ENCODE measurements around the gene GFI1.

The GFI1 gene

GRCh38 chr1:92502247-92502646 is 15.5 kb upstream of the GFI1 start:
- no peaks in the 10 kb centered on the region for H3K9me2 ChIP-seq (replicated peaks; ENCODE audit: insufficient read depth, low read length)
- no peaks in the 10 kb centered on the region for H3K79me2 ChIP-seq (ENCODE audit: insufficient read depth, low read length)
- H3K4me2 ChIP-seq (ENCODE audit: low read depth, low read length, poor library complexity, severe bottlenecking) = no peak overlapping the region
- H3K9ac ChIP-seq (ENCODE audit: low read length) = no peak overlapping the region
- H3K27ac ChIP-seq (ENCODE audit: low read depth, low read length) = no peak overlapping the region
- no peaks in the 10 kb centered on the region for H3K9me3 ChIP-seq (ENCODE audit: insufficient read depth, low read length)
- TF ChIP-seq EZH2phosphoT487 (conservative IDR thresholded peaks at IDR 0.05; ENCODE audit: low read length) (no peak), CTCF (IDR thresholded peaks at IDR 0.05; ENCODE audit: insufficient read depth, low read length, poor library complexity, severe bottlenecking) (no peak)
- H3K36me3 ChIP-seq (ENCODE audit: low read length) = no peaks in the 10 kb centered on the region
- no peaks in the 10 kb centered on the region for H3K27me3 ChIP-seq (ENCODE audit: low read length)
- H4K20me1 ChIP-seq (ENCODE audit: low read depth, low read length) = no peaks in the 10 kb centered on the region
- no peak overlapping the region for H2AFZ ChIP-seq (ENCODE audit: low read depth, low read length, severe bottlenecking)
- H3K4me3 ChIP-seq (ENCODE audit: insufficient read depth, low read length, poor library complexity, severe bottlenecking) = no peak overlapping the region
- no peaks in the 10 kb centered on the region for H3F3A ChIP-seq (ENCODE audit: insufficient read depth)

- Histone ChIP-seq H3K79me2 (ENCODE audit: insufficient read depth, low read length) (no peaks in the 10 kb centered on the region), H3K36me3 (ENCODE audit: low read length) (no peaks in the 10 kb centered on the region), H3K9ac (ENCODE audit: low read length) (no peak overlapping the region), H3K27ac (ENCODE audit: low read depth, low read length) (no peak overlapping the region), H3K9me2 (replicated peaks; ENCODE audit: insufficient read depth, low read length) (no peaks in the 10 kb centered on the region), H3K4me2 (ENCODE audit: low read depth, low read length, poor library complexity, severe bottlenecking) (no peak overlapping the region), H3F3A (ENCODE audit: insufficient read depth) (no peaks in the 10 kb centered on the region), H3K4me3 (ENCODE audit: insufficient read depth, low read length, poor library complexity, severe bottlenecking) (no peak overlapping the region), H2AFZ (ENCODE audit: low read depth, low read length, severe bottlenecking) (no peak overlapping the region), H4K20me1 (ENCODE audit: low read depth, low read length) (no peaks in the 10 kb centered on the region), H3K27me3 (ENCODE audit: low read length) (no peaks in the 10 kb centered on the region), H3K9me3 (ENCODE audit: insufficient read depth, low read length) (no peaks in the 10 kb centered on the region)
- TF ChIP-seq EZH2phosphoT487 (conservative IDR thresholded peaks at IDR 0.05; ENCODE audit: low read length) = no peak
- no peak for TF ChIP-seq CTCF (IDR thresholded peaks at IDR 0.05; ENCODE audit: insufficient read depth, low read length, poor library complexity, severe bottlenecking)
Measured at GRCh38 chr1:92500552-92500951, 13.8 kb upstream of the GFI1 start.

- H3K4me2 ChIP-seq (ENCODE audit: low read depth, low read length, poor library complexity, severe bottlenecking) = no peak overlapping the region
- H3K9me3 ChIP-seq (ENCODE audit: insufficient read depth, low read length) = no peaks in the 10 kb centered on the region
- H3K79me2 ChIP-seq (ENCODE audit: insufficient read depth, low read length) = no peaks in the 10 kb centered on the region
- TF ChIP-seq CTCF (IDR thresholded peaks at IDR 0.05; ENCODE audit: insufficient read depth, low read length, poor library complexity, severe bottlenecking) = no peak
- no peak for TF ChIP-seq EZH2phosphoT487 (conservative IDR thresholded peaks at IDR 0.05; ENCODE audit: low read length)
- no peak overlapping the region for H3K9ac ChIP-seq (ENCODE audit: low read length)
- no peak overlapping the region for H2AFZ ChIP-seq (ENCODE audit: low read depth, low read length, severe bottlenecking)
- no peaks in the 10 kb centered on the region for H3K27me3 ChIP-seq (ENCODE audit: low read length)
- H3K4me3 ChIP-seq (ENCODE audit: insufficient read depth, low read length, poor library complexity, severe bottlenecking) = no peak overlapping the region
- H3K36me3 ChIP-seq (ENCODE audit: low read length) = no peaks in the 10 kb centered on the region
- no peaks in the 10 kb centered on the region for H3F3A ChIP-seq (ENCODE audit: insufficient read depth)
- no peaks in the 10 kb centered on the region for H4K20me1 ChIP-seq (ENCODE audit: low read depth, low read length)
- no peaks in the 10 kb centered on the region for H3K9me2 ChIP-seq (replicated peaks; ENCODE audit: insufficient read depth, low read length)
- H3K27ac ChIP-seq (ENCODE audit: low read depth, low read length) = no peak overlapping the region
Measured at GRCh38 chr1:92495392-92496063, 8.8 kb upstream of the GFI1 start.
